GM10847 (cell line): Measurements from ENCODE around the gene PRH2.

Experiments
- POLR2A ChIP-seq: IDR thresholded peaks from 2 replicates; pipeline ENCODE4 v1.6.1; 2011; ENCODE audit not compliant: insufficient read length; ENCODE audit errors: extremely low read depth

PRH2 gene

DNA sequence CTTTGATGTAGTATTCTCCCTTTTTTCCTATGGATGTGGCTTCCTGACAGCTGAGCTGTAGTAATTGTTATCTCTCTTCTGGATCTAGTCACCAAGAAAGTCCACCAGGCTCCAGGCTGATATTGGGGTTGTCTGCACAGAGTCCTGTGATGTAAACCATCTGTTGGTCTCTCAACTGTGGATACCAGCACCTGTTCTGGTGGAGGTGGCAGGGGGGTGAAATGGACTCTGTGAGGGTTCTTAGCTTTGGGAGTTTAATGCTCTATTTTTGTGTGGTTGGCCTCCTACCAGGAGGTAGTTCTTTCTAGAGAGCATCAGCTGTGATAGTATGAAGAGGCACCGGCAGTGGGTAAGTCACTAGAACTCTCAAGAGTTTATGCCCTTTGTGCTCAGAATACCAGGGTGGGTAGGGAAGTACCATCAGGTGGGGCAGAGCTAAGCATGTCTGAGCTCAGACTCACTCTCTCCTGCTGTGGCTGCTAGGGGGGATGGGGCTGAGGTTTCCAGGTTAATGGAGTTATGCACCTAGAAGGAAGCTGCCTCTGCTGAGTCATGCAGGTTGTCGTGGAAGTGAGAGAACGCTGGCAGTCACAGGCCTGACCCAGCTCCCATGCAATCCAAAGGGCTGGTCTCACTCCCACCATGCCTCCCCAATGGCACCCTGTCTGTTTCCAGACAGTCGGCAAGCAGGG lies 13.0 kb downstream of the PRH2 start:
- no peak for TF ChIP-seq POLR2A

DNA sequence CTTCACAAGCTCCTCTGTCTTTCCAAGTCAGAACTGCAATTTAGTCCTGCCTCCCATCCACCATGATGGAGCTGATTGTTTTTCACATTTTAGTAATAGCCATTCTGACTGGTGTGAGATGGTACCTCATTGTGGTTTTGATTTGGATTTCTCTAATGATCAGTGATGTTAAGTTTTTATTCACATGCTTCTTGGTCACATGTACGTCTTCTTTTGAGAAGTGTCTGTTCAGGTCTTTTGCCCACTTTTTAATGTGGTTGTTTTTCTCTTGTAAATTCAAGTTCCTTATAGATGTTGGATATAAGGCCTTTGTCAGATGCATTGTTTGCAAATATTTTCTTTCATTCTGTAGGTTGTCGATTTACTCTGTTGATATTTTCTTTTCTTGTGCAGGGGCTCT lies 14.1 kb downstream of the PRH2 start:
- no peak for TF ChIP-seq POLR2A

DNA sequence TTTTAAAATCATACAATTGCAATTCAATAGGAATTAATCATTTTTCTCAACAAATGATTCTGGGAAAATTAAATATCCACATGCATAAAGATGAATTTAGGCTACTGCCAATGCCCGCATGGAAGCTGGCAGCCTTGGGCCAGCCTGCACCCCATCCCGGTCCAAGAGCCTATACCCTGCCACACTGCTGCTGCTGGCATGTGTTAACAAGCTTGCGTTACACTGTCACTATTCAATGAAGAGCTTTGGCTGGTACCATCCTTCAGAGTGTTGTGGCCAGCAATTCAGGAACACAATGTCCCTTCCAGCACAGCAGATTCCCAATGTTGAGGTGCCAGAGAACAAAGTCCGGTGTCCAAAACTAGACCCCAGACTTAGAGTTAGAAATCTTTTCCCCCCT lies 23.6 kb downstream of the PRH2 start:
- no peak for TF ChIP-seq POLR2A

DNA sequence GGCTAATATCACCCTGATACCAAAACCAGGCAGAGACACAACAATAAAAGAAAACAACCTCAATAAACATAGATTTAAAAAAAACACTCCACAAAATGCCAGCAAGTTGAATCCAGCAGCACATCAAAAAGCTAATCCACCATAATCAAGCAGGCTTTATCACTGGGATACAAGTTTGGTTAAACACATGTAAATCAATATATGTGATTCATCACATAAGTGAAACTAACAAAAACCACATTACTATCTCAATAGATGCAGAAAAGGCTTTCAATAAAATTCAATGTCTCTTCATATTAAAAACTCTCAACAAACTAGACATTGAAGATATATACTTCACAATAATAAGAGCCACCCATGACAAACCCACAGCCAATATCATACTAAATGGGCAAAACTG lies 27.0 kb downstream of the PRH2 start:
- no peak for TF ChIP-seq POLR2A

DNA sequence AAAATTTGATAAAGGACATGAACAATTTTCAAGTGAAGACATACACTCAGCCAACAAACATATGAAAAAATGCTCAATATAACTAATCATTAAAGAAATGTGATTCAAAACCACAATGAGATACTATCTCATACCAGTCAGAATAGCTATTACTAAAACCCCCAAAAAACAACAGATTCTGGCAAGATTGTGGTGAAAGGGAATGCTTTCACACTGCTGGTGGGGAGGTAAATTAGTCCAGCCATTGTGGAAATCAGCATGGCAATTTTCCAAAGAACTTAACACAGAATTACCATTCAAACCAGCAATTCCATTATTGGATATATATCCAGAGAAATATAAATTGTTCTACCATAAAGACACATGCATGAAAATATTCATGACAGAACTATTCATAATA lies 28.7 kb downstream of the PRH2 start:
- TF ChIP-seq POLR2A: no peak

DNA sequence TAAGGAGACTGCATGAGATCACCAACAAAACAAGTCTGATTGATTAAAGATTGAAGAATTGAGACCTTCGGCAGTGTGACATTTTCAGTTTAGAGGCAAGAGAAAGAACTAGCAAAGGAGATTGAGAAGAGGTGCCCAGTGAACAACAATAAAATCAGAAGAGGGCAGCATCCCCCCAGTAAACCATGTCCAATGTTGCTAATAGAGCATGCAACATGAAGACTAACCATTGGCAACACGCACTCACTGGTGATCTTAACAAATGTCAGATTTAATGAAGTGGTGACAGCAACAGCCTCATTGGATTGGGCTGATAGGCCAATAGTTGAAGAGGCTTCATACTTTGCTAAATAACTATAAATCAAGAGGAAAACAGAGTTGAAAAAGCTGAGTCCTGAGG lies 30.8 kb downstream of the PRH2 start:
- no peak for TF ChIP-seq POLR2A

DNA sequence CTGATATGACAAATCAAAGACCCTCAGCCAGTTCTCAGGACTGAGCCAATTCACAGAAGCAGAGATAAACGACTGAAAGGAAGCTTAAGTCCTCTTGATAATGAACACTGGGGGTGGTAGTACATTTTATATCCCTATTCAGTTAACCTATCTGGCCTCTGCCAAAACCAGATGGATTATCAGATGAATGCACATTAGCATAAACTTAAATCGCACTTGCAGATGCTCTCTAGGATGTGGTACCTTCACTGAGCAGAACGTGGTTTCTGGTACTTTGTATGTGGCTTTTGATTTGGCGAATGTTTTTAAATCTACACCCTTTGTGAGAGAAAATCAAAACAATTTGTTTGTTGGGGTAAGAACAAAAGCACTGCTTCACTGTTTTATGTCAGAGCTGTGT lies 31.2 kb downstream of the PRH2 start:
- TF ChIP-seq POLR2A: no peak

DNA sequence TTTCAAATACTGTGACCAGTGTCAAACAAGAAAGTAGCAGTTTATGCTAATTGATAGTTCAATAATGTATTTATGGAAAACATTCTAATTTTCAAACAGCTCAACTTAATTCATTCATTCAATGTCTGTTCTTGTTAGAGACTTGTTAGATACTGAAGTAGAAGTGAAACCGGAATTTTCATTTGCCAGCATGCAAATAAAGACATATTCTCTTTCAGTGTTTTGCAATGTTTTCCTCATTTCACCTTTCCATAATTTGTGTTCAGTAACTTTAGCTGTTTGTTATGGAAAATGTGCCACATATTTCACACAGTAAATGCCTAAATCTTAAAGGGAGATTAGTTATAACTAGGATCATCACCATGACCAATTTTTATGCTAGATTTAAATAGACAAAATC lies 36.4 kb downstream of the PRH2 start:
- no peak for TF ChIP-seq POLR2A

DNA sequence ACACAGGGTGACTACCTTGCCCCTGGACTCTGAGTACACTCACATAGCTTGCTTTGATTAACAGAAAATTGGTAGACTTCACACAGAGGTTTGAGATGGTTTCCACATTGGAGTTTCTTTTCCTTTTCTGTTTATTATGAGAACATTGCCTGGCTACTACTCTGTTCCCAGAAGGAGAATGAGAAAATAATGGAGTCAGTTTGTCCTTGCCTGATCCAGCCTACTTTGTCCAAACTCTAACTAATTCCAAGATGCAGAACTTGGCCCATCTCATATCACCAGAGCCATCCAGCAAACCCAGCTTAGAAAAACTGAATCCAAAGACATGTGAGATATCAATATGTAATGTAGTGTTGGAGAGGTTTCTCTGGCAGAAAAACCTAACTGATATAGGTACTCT lies 37.3 kb downstream of the PRH2 start:
- TF ChIP-seq POLR2A: no peak

DNA sequence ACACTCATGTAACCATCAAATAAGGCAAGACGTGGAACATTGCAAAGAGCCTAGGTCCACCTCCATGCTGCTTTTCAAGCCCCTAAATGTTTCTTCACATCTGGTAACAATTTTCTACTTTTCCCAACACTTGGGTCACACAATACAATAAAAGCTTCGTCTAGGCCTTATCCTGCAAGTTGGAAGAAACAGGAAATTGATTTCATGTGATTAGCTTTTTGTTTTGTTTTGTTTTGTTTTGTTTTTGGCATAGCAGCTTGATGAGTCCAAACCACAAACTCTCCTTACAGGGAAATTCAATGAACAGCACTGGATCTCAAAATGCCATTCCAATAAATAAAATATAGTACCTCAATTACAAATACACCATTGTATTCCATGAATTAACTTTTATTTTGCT lies 38.4 kb downstream of the PRH2 start:
- no peak for TF ChIP-seq POLR2A

DNA sequence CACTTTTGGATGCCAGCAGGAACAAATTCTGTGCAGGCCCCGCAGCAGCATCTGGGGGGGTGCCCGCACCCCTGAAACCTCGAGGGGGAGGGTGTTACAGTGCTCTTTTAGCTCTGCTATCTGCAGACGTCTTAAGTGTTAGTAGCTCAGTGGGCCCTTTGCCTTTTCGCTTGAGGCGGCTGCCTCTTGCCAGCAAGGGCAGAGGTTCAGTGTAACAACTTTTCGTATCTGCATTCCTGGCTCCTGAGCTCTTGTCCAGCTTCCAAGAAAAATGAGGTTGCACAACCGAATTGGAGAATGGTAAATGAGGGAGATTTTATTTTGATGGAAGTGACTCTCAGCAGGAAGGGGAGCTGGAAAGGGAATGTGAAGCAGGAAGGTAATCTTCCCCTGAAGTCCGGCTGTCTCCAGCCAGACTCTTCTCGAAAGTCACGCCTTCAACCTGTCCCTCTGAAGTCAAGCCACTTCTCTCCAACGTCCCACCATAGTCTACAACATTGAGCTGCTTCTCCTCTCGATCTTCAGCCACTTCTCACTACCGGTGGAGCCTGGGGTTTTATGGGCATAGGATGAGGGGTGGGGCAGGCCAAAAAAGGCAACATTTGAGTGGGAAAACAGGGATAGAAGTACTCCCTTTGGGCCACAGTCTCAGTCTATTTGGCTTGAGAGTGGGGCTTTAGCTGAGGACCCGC lies 39.9 kb downstream of the PRH2 start:
- no peak for TF ChIP-seq POLR2A

DNA sequence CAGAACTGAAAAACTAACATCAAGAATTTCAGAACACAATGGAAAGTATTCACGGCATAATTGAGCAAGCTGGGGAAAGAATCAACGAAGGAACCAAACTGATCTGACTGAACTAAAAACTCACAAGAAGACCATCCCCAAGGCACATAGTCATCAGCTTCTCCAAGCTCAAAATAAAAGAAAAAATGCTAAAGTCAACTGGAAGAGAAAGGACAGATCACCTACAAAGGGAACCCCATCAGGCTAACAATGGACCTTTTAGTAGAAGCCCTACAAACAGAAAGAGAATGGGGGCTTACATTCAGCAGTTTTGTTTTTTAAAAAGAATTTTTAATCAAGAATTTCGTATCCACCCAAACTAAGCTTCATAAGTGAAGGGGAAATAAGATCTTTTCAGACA lies 45.9 kb downstream of the PRH2 start:
- no peak for TF ChIP-seq POLR2A

DNA sequence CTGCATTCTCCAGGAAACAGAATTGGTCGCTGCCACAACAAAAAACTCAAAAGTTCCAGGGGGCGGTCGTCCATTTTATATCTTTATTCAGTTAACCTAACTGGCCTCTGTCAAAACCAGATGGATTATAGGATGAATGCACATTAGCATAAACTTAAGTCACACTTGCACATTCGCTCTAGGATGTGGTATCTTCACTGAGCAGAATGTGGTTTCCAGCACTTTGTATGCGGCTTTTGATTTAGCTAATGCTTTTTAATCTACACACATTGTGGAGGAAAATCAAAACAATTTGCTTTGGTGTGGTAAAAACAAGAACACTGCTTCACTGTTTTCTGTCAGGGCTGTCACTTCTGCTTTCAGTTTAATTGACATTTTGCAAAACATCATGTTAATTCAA lies 53.2 kb downstream of the PRH2 start:
- TF ChIP-seq POLR2A: no peak
